Measurements from ENCODE around the gene AK5. TPM values are rescaled to one million over a fixed set of nuclear protein-coding genes. Genes with fewer than 3 reads are reported as not detected.
"Not testable (repeated sequence)": the region's sequence is repeated elsewhere in the genome, so short reads cannot be mapped to it uniquely, and the experiment has no call there.

AK5 gene
- total and polyA plus RNA-seq, 7 donors, result 0.14 to 0.49 (median 0.30) TPM; not detected in 2

GRCh38 chr1:77412820-77413530, 131.2 kb downstream of the AK5 start:
- H3K36me3 ChIP-seq (ENCODE audit: insufficient read depth in 1 of 2, low read depth in 1 of 2), result no peaks in the 10 kb centered on the region
- H3K4me3 ChIP-seq, result no peak overlapping the region
- ATAC-seq (no peak), DNase-seq (no peak)
- no peaks in the 10 kb centered on the region for H3K27me3 ChIP-seq (ENCODE audit: insufficient read depth in 3 of 3, low read length in 2 of 3)
- no peak overlapping the region for H3K27ac ChIP-seq
- 64 to 68% (median 67%) methylated on average over 8 of the region's 8 CpGs for WGBS, 3 donors
- H3K9me3 ChIP-seq, result no peaks in the 10 kb centered on the region
- H3K4me1 ChIP-seq, result no peaks in the 10 kb centered on the region
- intact Hi-C loops (cut with DNase I), result no loop called here
- TF ChIP-seq, protein P1, sequence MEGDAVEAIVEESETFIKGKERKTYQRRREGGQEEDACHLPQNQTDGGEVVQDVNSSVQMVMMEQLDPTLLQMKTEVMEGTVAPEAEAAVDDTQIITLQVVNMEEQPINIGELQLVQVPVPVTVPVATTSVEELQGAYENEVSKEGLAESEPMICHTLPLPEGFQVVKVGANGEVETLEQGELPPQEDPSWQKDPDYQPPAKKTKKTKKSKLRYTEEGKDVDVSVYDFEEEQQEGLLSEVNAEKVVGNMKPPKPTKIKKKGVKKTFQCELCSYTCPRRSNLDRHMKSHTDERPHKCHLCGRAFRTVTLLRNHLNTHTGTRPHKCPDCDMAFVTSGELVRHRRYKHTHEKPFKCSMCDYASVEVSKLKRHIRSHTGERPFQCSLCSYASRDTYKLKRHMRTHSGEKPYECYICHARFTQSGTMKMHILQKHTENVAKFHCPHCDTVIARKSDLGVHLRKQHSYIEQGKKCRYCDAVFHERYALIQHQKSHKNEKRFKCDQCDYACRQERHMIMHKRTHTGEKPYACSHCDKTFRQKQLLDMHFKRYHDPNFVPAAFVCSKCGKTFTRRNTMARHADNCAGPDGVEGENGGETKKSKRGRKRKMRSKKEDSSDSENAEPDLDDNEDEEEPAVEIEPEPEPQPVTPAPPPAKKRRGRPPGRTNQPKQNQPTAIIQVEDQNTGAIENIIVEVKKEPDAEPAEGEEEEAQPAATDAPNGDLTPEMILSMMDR (IDR thresholded peaks at IDR 0.05), result no peak

DNA sequence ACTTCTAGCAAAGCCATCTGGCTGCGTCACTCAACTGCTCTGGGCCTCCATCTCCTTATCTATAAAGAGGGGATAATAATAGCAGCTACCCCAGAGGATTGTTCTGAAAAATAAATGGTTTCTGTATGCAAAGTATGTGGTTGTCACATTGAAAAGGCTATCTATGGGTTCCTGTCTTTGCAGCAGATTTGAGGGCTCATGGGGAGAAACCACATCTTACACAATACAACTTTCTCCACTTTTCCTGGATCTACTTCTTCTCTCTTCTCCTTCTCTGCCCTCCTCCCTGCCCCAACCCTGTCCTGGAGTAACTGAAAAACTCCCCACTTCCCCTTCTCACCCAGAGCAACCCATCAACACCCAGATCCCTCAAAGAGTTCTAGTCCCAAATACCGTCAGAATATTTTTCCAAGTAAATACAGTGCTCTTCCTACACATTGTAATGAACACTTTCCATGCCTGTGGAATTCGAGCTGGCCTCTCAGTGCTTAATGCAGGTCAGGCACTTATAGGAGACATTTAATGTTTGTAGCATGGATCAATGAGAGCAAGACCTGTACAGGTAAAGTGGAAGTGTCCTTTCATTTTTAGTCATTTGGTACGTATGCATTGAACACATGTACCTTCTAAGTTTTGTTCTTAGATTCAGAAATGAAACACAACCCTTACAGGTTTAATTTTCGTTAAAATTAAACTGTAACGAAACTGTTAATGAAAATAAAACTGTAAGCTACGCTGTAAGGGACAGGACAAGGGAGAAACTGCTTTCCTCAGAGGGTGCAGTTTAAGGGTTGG, 131.9 kb downstream of the AK5 start:
- intact Hi-C loops (cut with DNase I), result no loop called here
- ATAC-seq, result no peak
- Histone ChIP-seq H3K4me1 (no peaks in the 10 kb centered on the region), H3K27ac (no peak overlapping the region), H3K36me3 (ENCODE audit: insufficient read depth in 1 of 2, low read depth in 1 of 2) (no peaks in the 10 kb centered on the region), H3K27me3 (ENCODE audit: insufficient read depth in 3 of 3, low read length in 2 of 3) (no peaks in the 10 kb centered on the region), H3K4me3 (no peak overlapping the region), H3K9me3 (no peaks in the 10 kb centered on the region)
- TF ChIP-seq, protein P1 (IDR thresholded peaks at IDR 0.05), result no peak
- WGBS, 3 donors, result 73 to 86% (median 76%) methylated on average over 7 of the region's 7 CpGs
- no peak for DNase-seq

DNA sequence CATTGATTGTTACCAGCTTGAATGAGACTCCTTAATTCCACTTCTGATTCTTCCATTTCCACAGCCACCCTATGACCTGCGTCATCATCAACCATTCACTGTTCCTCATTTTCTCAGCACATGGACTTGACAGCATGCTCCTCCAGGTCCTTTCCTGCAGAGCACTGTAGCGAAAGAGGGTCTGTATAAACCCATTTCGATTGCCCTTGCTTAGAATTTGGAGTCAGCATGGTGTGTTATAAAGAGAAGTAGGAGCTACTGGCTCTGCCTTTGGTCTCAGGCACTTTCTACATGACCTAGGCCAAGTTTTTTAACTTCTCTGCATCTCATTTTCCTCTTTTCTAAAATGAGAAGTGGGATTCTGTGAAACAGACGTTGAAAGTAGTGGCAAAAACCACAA, 133.8 kb downstream of the AK5 start:
- DNase-seq, result no peak
- no peak for ATAC-seq
- 80 to 87% (median 82%) methylated on average over 4 of the region's 4 CpGs for WGBS, 3 donors
- H3K27ac ChIP-seq, result no peak overlapping the region
- H3K4me1 ChIP-seq, result no peaks in the 10 kb centered on the region
- no peaks in the 10 kb centered on the region for H3K27me3 ChIP-seq (ENCODE audit: insufficient read depth in 3 of 3, low read length in 2 of 3)
- H3K9me3 ChIP-seq, result no peaks in the 10 kb centered on the region
- intact Hi-C loops (cut with DNase I), result no loop called here
- H3K4me3 ChIP-seq, result no peak overlapping the region
- TF ChIP-seq, protein P1 (IDR thresholded peaks at IDR 0.05), result no peak
- H3K36me3 ChIP-seq (ENCODE audit: insufficient read depth in 1 of 2, low read depth in 1 of 2), result no peaks in the 10 kb centered on the region

DNA sequence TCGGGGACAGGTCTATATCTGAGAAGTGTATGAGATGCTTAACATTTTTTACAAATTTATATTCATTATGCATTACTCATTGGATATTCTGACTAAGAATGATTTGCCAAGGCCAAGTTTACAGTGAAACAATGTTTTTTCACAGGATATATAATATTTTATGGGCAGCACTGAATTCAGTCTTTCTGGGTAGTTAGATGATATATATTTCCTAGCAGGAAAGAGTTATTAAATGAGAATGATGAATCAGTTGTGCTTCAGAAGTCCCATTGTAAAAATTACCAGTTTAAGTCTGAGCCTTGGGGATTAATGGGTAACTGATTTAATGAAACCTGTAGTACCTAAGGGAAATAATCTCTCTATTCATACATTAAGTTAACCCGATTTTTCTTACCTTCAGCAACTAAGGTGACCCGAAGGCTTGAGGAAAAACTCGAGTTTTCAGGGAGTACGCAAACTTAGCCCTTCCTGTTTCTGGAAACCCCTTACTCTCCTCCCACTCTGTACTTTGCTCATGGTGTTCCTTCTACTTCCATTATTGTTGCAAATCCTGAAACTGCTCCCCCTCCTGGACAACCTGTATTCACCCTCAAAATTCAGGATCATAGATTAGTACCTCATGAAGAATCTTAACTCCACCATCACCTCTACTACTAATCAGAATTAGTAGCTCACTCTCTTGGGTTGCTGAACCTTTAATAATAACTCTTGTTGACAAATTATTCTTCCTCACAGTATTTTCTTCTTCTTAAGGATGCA, 135.1 kb downstream of the AK5 start:
- DNase-seq (no peak), ATAC-seq (no peak)
- Histone ChIP-seq H3K27me3 (ENCODE audit: insufficient read depth in 3 of 3, low read length in 2 of 3) (no peaks in the 10 kb centered on the region), H3K4me1 (no peaks in the 10 kb centered on the region), H3K36me3 (ENCODE audit: insufficient read depth in 1 of 2, low read depth in 1 of 2) (no peaks in the 10 kb centered on the region), H3K9me3 (no peaks in the 10 kb centered on the region), H3K4me3 (no peak overlapping the region), H3K27ac (no peak overlapping the region)
- TF ChIP-seq, protein P1 (IDR thresholded peaks at IDR 0.05), result no peak
- intact Hi-C loops (cut with DNase I), result no loop called here
- 82 to 85% (median 85%) methylated on average over 5 of the region's 5 CpGs for WGBS, 3 donors

- H3K9me3 ChIP-seq; DNase-seq; H3K4me3 ChIP-seq; H3K27me3 ChIP-seq (ENCODE audit: insufficient read depth in 3 of 3, low read length in 2 of 3); H3K4me1 ChIP-seq; H3K36me3 ChIP-seq (ENCODE audit: insufficient read depth in 1 of 2, low read depth in 1 of 2); intact Hi-C loops (cut with DNase I); ATAC-seq; H3K27ac ChIP-seq: not testable (repeated sequence)
- 94% methylated on average over 3 of the region's 3 CpGs for WGBS, 3 donors
Observed at GRCh38 chr1:77418055-77418454, 136.2 kb downstream of the AK5 start.
